GM12878 (cell line): ENCODE data around the gene KIFC1. TPM values are rescaled to one million over a fixed set of nuclear protein-coding genes. Genes with fewer than 3 reads are reported as not detected.

Experiments
- BRCA1 ChIP-seq: IDR thresholded peaks from 2 replicates; pipeline ENCODE4 v1.6.1; 2011; ENCODE audit warnings: low read depth, low read length, improper control_type of control experiment
- CREM ChIP-seq: IDR thresholded peaks from 2 replicates; pipeline ENCODE4 v1.6.1; 2014; ENCODE audit warnings: antibody characterized with exemption, low read depth
- E2F4 ChIP-seq: IDR thresholded peaks from 2 replicates; pipeline ENCODE4 v1.6.1; 2012; ENCODE audit warnings: low read depth, low read length, improper control_type of control experiment
- EED ChIP-seq: sonication (generic); IDR thresholded peaks from 2 replicates; pipeline ENCODE4 v1.6.1; 2016; ENCODE audit warnings: antibody characterized with exemption, low read depth
- EGR1 ChIP-seq, 2 experiments: IDR thresholded peaks; 1 replicate in 1 of 2; 2 replicates in 1 of 2; pipeline ENCODE4 v1.6.1; 2011 to 2012; ENCODE audit warnings: low read depth in 2 of 2, low read length in 2 of 2, borderline replicate concordance in 1 of 2, mild to moderate bottlenecking in 1 of 2, moderate library complexity in 1 of 2
- GABPA ChIP-seq: IDR thresholded peaks from 2 replicates; pipeline ENCODE4 v1.6.1; 2014; ENCODE audit warnings: antibody characterized with exemption, low read depth, mild to moderate bottlenecking, inconsistent platforms
- GATAD2B ChIP-seq: fragments of 450-650 bp; conservative IDR thresholded peaks from 2 replicates; pipeline ENCODE4 v1.6.1; 2017; ENCODE audit warnings: low read depth, mild to moderate bottlenecking, moderate library complexity
- HSF1 ChIP-seq: fragments of 150-350 bp; IDR thresholded peaks from 2 replicates; pipeline ENCODE4 v1.6.1; 2014; ENCODE audit warnings: mild to moderate bottlenecking, low read depth, low read length
- LARP7 ChIP-seq: fragments of 450-650 bp; IDR thresholded peaks from 2 replicates; pipeline ENCODE4 v1.6.1; 2017; ENCODE audit warnings: mild to moderate bottlenecking
- MAX ChIP-seq: IDR thresholded peaks from 2 replicates; pipeline ENCODE4 v1.6.1; 2012; ENCODE audit warnings: low read depth, low read length, improper control_type of control experiment
- MYB ChIP-seq: fragments of 150-350 bp; IDR thresholded peaks from 2 replicates; pipeline ENCODE4 v1.6.1; 2014; ENCODE audit warnings: mild to moderate bottlenecking, low read depth, low read length, borderline replicate concordance
- POLR2A ChIP-seq: IDR thresholded peaks from 2 replicates; pipeline ENCODE4 v1.6.1; 2011; ENCODE audit warnings: low read depth, mild to moderate bottlenecking, low read length
- POLR2AphosphoS2 ChIP-seq: IDR thresholded peaks from 2 replicates; pipeline ENCODE4 v1.6.1; 2011; ENCODE audit warnings: low read depth, mild to moderate bottlenecking, low read length, improper control_type of control experiment, moderate library complexity
- RAD21 ChIP-seq: IDR thresholded peaks from 2 replicates; pipeline ENCODE4 v1.6.1; 2011; ENCODE audit warnings: mild to moderate bottlenecking, low read depth, low read length, moderate library complexity; ENCODE audit not compliant: insufficient read depth
- RAD51 ChIP-seq: fragments of 450-650 bp; IDR thresholded peaks from 2 replicates; pipeline ENCODE4 v1.6.1; 2016; ENCODE audit warnings: moderate library complexity, mild to moderate bottlenecking, inconsistent platforms
- RUNX3 ChIP-seq: IDR thresholded peaks from 2 replicates; pipeline ENCODE4 v1.6.1; 2012; ENCODE audit warnings: low read length, inconsistent platforms
- SIN3A ChIP-seq: IDR thresholded peaks from 2 replicates; pipeline ENCODE4 v1.6.1; 2012; ENCODE audit warnings: low read depth, low read length, improper control_type of control experiment
- SMAD5 ChIP-seq: IDR thresholded peaks from 2 replicates; pipeline ENCODE4 v1.6.1; 2016; ENCODE audit warnings: antibody characterized with exemption, low read depth
- SUPT20H ChIP-seq: IDR thresholded peaks from 2 replicates; pipeline ENCODE4 v1.6.1; 2011; ENCODE audit warnings: low read depth, mild to moderate bottlenecking, low read length, moderate library complexity, borderline replicate concordance; ENCODE audit not compliant: control insufficient read depth
- polyA plus RNA-seq, 11 experiments: library from polyadenylated mRNA; depleted of rRNA in 4 of 11; unstranded in 6 of 11; stranded (reverse) in 5 of 11; fragments of >200 nt; fragmentation: Nextera tagmentation in 4 of 11; fragmentation: Illumina TruSeq in 1 of 11; extraction: Ambion mirVana in 4 of 11; extraction: Trizol in 1 of 11; gene quantifications; 1 replicate in 1 of 11; 2 replicates in 10 of 11; pipeline versions ENCODE4 v1.2.1 to v1.2.3, GENCODE V29; 2011 to 2016; ENCODE audit warnings: inconsistent platforms in 2 of 11, missing spikeins in 2 of 11, low read depth in 1 of 11
- total RNA-seq, 4 experiments: library from RNA; depleted of rRNA in 3 of 4; stranded (reverse); fragments of >200 nt in 3 of 4; fragmentation: Illumina TruSeq in 1 of 4; extraction: Trizol in 1 of 4; gene quantifications; 2 replicates each; pipeline versions ENCODE4 v1.2.1 to v1.2.3, GENCODE V29; 2013 to 2021
- TF ChIP-seq, protein P1 (sequence below): IDR thresholded peaks from 2 replicates; pipeline ENCODE4 v1.6.1; 2011; ENCODE audit warnings: low read depth, mild to moderate bottlenecking, low read length, moderate library complexity, borderline replicate concordance; ENCODE audit errors: extremely low read depth
- TF ChIP-seq, protein P2 (sequence below): fragments of 450-650 bp; IDR thresholded peaks from 2 replicates; pipeline ENCODE4 v1.6.1; 2017; ENCODE audit warnings: mild to moderate bottlenecking, moderate library complexity

Gene KIFC1
- total and polyA plus RNA-seq, 10 of the 15 experiments (the other 5 are each of a cell fraction or from before 2014, with no cell fraction given), result 1.8 to 87.4 (median 54.4) TPM

GRCh38 chr6:33428224-33428965 lies 36.8 kb downstream of the KIFC1 start (continued):
- TF ChIP-seq GABPA (no peak), SUPT20H (no peak), SMAD5 (no peak), EGR1 (IDR thresholded peaks at IDR 0.05; ENCODE audit: borderline replicate concordance in 1 of 2, low read depth in 2 of 2, low read length in 2 of 2) (no peak), HSF1 (no peak), POLR2A (0 out of 2 replicates have a peak, but pooled peaks have one; percentile 16), GATAD2B (0 out of 2 replicates have a peak, but pooled peaks have one; percentile 24), MYB (no peak), POLR2AphosphoS2 (no peak), RAD51 (no peak), BRCA1 (no peak), CREM (no peak), MAX (no peak; the same call in 1 of the 2 replicates), RUNX3 (no peak), SIN3A (no peak), LARP7 (no peak; the same call in 1 of the 2 replicates), E2F4 (no peak), RAD21 (peak; percentile 20; the same call in 1 of the 2 replicates), EED (peak; percentile 59; the same call in 1 of the 2 replicates)
- TF ChIP-seq, protein P1, sequence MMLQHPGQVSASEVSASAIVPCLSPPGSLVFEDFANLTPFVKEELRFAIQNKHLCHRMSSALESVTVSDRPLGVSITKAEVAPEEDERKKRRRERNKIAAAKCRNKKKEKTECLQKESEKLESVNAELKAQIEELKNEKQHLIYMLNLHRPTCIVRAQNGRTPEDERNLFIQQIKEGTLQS, result no peak
- TF ChIP-seq, protein P2, sequence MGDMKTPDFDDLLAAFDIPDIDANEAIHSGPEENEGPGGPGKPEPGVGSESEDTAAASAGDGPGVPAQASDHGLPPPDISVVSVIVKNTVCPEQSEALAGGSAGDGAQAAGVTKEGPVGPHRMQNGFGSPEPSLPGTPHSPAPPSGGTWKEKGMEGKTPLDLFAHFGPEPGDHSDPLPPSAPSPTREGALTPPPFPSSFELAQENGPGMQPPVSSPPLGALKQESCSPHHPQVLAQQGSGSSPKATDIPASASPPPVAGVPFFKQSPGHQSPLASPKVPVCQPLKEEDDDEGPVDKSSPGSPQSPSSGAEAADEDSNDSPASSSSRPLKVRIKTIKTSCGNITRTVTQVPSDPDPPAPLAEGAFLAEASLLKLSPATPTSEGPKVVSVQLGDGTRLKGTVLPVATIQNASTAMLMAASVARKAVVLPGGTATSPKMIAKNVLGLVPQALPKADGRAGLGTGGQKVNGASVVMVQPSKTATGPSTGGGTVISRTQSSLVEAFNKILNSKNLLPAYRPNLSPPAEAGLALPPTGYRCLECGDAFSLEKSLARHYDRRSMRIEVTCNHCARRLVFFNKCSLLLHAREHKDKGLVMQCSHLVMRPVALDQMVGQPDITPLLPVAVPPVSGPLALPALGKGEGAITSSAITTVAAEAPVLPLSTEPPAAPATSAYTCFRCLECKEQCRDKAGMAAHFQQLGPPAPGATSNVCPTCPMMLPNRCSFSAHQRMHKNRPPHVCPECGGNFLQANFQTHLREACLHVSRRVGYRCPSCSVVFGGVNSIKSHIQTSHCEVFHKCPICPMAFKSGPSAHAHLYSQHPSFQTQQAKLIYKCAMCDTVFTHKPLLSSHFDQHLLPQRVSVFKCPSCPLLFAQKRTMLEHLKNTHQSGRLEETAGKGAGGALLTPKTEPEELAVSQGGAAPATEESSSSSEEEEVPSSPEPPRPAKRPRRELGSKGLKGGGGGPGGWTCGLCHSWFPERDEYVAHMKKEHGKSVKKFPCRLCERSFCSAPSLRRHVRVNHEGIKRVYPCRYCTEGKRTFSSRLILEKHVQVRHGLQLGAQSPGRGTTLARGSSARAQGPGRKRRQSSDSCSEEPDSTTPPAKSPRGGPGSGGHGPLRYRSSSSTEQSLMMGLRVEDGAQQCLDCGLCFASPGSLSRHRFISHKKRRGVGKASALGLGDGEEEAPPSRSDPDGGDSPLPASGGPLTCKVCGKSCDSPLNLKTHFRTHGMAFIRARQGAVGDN, result peak; percentile 43; the same call in 1 of the 2 replicates
